Panc1 (cell line): ENCODE measurements around the gene MAPKAPK3. TPM values are rescaled to one million over a fixed set of nuclear protein-coding genes. Genes with fewer than 3 reads are reported as not detected.

Experiments
- ATAC-seq: fragments of 200-7000 bp; cut with Tn5 transposase; 2 replicates; pipeline ENCODE4 v1.9.1; 2020; ENCODE audit warnings: mild to moderate bottlenecking, moderate library complexity
- BruUV-seq: library from RNA; stranded (reverse); fragments of 400-500 nt; replicated peaks from 2 replicates; lab custom pipeline; 2021; lab: Mats Ljungman, UMichigan
- CTCF ChIA-PET: fragments of 300-600 bp; sonication (Branson Sonifier 250); formaldehyde crosslinking; loops from one replicate; lab custom pipeline; 2022; ENCODE audit warnings: antibody characterized with exemption; lab: Charles Lee
- POLR2A ChIA-PET: fragments of 300-600 bp; sonication (Branson Sonifier 250); formaldehyde crosslinking; loops from one replicate; lab custom pipeline; 2022; ENCODE audit warnings: antibody characterized with exemption; lab: Charles Lee
- DNase-seq: peaks from one replicate; pipeline ENCODE4 v3.0.0-alpha.2; 2010; ENCODE audit warnings: low read depth, low spot score
- H3K27ac ChIP-seq: 2 replicates; pipeline ENCODE4 v1.5.1; 2011; ENCODE audit warnings: mild to moderate bottlenecking, low read length, inconsistent platforms
- H3K27me3 ChIP-seq: fragments of 200-500 bp; sonication (Bioruptor generic); 2 replicates; pipeline ENCODE4 v1.6.0; 2014; ENCODE audit warnings: low read length, inconsistent platforms; ENCODE audit not compliant: control insufficient read depth, insufficient read depth
- H3K36me3 ChIP-seq: fragments of 200-500 bp; sonication (Bioruptor generic); 2 replicates; pipeline ENCODE4 v1.5.1; 2014; ENCODE audit warnings: inconsistent platforms, mild to moderate bottlenecking, low read length, moderate library complexity; ENCODE audit not compliant: control insufficient read depth, insufficient read depth
- H3K4me1 ChIP-seq: 2 replicates; pipeline ENCODE4 v1.5.1; 2011; ENCODE audit warnings: inconsistent platforms, mild to moderate bottlenecking, low read length, moderate library complexity; ENCODE audit not compliant: control insufficient read depth, insufficient read depth
- H3K4me3 ChIP-seq, 2 experiments: 2 replicates each; pipeline ENCODE4 v1.5.1; 2011 to 2012; ENCODE audit warnings: low read depth in 2 of 2, low read length in 2 of 2, mild to moderate bottlenecking in 2 of 2, inconsistent platforms in 1 of 2, moderate library complexity in 1 of 2
- H3K9me3 ChIP-seq: fragments of 200-500 bp; sonication (Bioruptor generic); 2 replicates; pipeline ENCODE4 v1.5.1; 2014; ENCODE audit warnings: low read depth, mild to moderate bottlenecking, inconsistent platforms, low read length, moderate library complexity; ENCODE audit not compliant: control insufficient read depth, insufficient read depth
- CTCF ChIP-seq: fragments of 450-650 bp; IDR thresholded peaks from 2 replicates; pipeline ENCODE4 v1.5.1; 2017; ENCODE audit warnings: mild to moderate bottlenecking
- POLR2AphosphoS5 ChIP-seq: IDR thresholded peaks from 2 replicates; pipeline ENCODE4 v1.6.1; 2012; ENCODE audit warnings: mild to moderate bottlenecking, low read depth, low read length, moderate library complexity
- REST ChIP-seq, 2 experiments: IDR thresholded peaks; 2 replicates each; pipeline ENCODE4 v1.6.1; 2011 to 2012; ENCODE audit warnings: low read depth in 2 of 2, control low read depth in 1 of 2, low read length in 1 of 2, mild to moderate bottlenecking in 1 of 2, moderate library complexity in 1 of 2; ENCODE audit not compliant: insufficient read depth in 1 of 2
- SIN3A ChIP-seq: IDR thresholded peaks from 2 replicates; pipeline ENCODE4 v1.6.1; 2012; ENCODE audit warnings: low read depth, mild to moderate bottlenecking, low read length, moderate library complexity, borderline replicate concordance; ENCODE audit not compliant: insufficient read depth
- TCF7L2 ChIP-seq: IDR thresholded peaks from 2 replicates; pipeline ENCODE4 v1.6.1; 2011; ENCODE audit warnings: mild to moderate bottlenecking, low read depth, low read length, inconsistent platforms
- in situ Hi-C: cut with HindIII; loops from 2 replicates; pipeline ENCODE4 v1.10.0; 2016; ENCODE audit warnings: low sequenced_read_pairs, low pct_unique_long_range_greater_than_20kb
- intact Hi-C: fragments of 100-400 bp; cut with micrococcal nuclease; formaldehyde crosslinking; loops from one replicate; pipeline ENCODE4 v1.10.0; 2022; ENCODE audit not compliant: unreplicated experiment
- total RNA-seq: library from RNA; stranded (reverse); gene quantifications from one replicate; pipeline ENCODE4 v1.2.1, GENCODE V29; 2021; ENCODE audit not compliant: unreplicated experiment

Gene MAPKAPK3
- total RNA-seq, 1 experiment from 2014 or later: 14.8 TPM

- no peak for DNase-seq
- no peaks in the 10 kb centered on the region for H3K36me3 ChIP-seq
- H3K4me3 ChIP-seq: no peak overlapping the region
- BruUV-seq: no TSS peak
- H3K4me1 ChIP-seq: no peaks in the 10 kb centered on the region
- CTCF ChIA-PET: no interaction called here
- H3K27me3 ChIP-seq: no peaks in the 10 kb centered on the region
- ATAC-seq: no peak
- in situ Hi-C loops (no loop called here), intact Hi-C loops (loop anchor here (5.0 kb wide), 1 partner anchor 172 kb away; no protein-coding TSS in a partner anchor)
- no peaks in the 10 kb centered on the region for H3K9me3 ChIP-seq
- POLR2A ChIA-PET: no interaction called here
- no peak overlapping the region for H3K27ac ChIP-seq
- TF ChIP-seq TCF7L2: no peak
- no peak for TF ChIP-seq REST (IDR thresholded peaks at IDR 0.05; ENCODE audit: insufficient read depth in 1 of 2, low read depth in 2 of 2, low read length in 1 of 2)
- no peak for TF ChIP-seq SIN3A
- no peak for TF ChIP-seq POLR2AphosphoS5
- TF ChIP-seq CTCF: no peak
These were observed 7.2 kb upstream of the MAPKAPK3 start for GRCh38 chr3:50609763-50610085.

GRCh38 chr3:50610181-50610971 is 6.6 kb upstream of the MAPKAPK3 start:
- H3K27ac ChIP-seq: no peak overlapping the region
- H3K36me3 ChIP-seq: no peaks in the 10 kb centered on the region
- DNase-seq (no peak), ATAC-seq (no peak)
- ChIA-PET CTCF (no interaction called here), POLR2A (no interaction called here)
- no peaks in the 10 kb centered on the region for H3K4me1 ChIP-seq
- no TSS peak for BruUV-seq
- intact Hi-C loops: loop anchor here (5.0 kb wide), 1 partner anchor 173 kb away; no protein-coding TSS in a partner anchor
- no peak for TF ChIP-seq CTCF
- TF ChIP-seq SIN3A: no peak
- no peak for TF ChIP-seq REST (IDR thresholded peaks at IDR 0.05; ENCODE audit: insufficient read depth in 1 of 2, low read depth in 2 of 2, low read length in 1 of 2)
- no peak for TF ChIP-seq POLR2AphosphoS5
- TF ChIP-seq TCF7L2: no peak
- H3K27me3 ChIP-seq: no peaks in the 10 kb centered on the region
- no peak overlapping the region for H3K4me3 ChIP-seq
- H3K9me3 ChIP-seq: no peaks in the 10 kb centered on the region
- in situ Hi-C loops: no loop called here
